Left cardiac atrium (tissue), 4 donors: ENCODE data around the gene UBTF. TPM values are rescaled to one million over a fixed set of nuclear protein-coding genes. Genes with fewer than 3 reads are reported as not detected.

Experiments used
- ATAC-seq, 2 donors: fragments of 200-7000 bp; cut with Tn5 transposase; one replicate each; pipeline ENCODE4 v1.9.1; 2020; ENCODE audit warnings: mild to moderate bottlenecking in 2 of 2, moderate library complexity in 2 of 2
- DNase-seq: peaks from one replicate; pipeline ENCODE4 v3.0.0-alpha.2; 2020
- intact Hi-C, 2 donors: fragments of 100-400 bp; cut with DNase I; formaldehyde crosslinking; loops; one replicate each; pipeline versions ENCODE4 v1.14.1 to v1.15.1; 2022 to 2023
- total RNA-seq, 2 donors: library from RNA; stranded (reverse); fragmentation: NEBNext Ultra II Directional; extraction: Animal tissue kit (Norgen Biotek cat#: 25700); gene quantifications; one replicate each; pipeline ENCODE4 v1.2.1, GENCODE V29; 2021
- donor health status: DM: no; HTN: yes; CAD: no.
- donor health status: DM: no; HTN: yes; CAD: no; lungs with severe emphysema.
- donor health status: DM: yes; HTN: yes; CAD: no.
- donor health status: Dilated cardiomyopathy.

The UBTF gene
- total RNA-seq, 2 donors from 2014 or later, result 35.5 to 48.2 TPM

DNA sequence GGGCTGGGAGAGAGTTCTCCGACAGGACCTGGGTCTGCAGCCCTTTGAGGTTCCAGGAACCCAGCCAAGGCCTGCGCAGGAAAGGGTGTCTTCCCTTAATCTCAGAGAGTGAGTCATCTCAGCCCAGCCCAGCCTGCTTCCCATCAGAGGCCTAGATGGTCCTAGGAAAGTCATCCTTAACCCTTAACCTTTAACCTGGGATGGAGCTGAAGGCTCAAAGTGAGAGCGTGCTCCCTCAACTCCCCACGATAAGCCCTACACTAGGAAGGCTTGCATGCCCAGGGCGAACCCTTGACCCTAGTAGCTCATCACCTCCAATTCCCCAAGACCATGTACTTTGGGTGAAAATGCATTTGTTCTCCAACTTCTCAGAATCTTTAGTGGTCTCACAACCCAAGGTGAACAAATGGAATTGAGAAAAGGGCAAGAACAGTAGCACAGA, 15.0 kb downstream of the UBTF start:
- peak; percentile 72 for DNase-seq
- no peak for ATAC-seq
- intact Hi-C loops, result no loop called here

DNA sequence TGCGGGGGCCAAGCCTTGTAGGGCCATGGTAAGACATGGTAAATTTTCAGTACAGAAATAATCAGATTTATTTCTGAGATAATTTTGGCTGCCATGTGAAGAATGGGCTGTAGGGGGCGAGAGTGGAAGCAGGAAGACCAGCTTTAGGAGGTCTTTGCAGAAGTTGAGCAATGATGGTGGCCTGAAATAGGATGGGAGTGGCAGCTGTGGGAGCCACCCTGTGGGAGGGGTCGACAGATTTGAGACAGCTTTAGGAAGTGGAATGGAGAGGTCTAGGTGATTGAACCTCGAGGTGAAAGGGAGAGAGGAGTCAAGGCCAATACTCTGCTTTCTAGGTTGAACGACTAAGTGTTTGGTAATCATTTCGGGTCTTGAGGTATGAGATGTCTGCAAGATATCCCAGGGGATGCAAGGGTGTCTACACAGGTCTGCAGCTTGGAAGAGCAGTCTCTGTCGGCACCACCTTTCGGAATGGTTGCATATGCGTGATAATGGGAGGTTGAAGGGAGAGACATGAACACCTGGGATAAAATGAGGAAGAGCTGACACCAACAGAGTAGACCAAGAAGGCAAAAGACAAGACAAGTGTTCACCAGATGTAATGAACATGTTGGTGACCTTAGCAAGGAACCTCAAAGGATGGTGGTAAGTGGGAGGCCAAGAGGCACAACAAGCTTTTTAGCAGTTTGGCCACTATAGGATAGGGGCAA, 15.6 kb downstream of the UBTF start:
- ATAC-seq, result no peak
- DNase-seq, result no peak
- intact Hi-C loops, result no loop called here

DNA sequence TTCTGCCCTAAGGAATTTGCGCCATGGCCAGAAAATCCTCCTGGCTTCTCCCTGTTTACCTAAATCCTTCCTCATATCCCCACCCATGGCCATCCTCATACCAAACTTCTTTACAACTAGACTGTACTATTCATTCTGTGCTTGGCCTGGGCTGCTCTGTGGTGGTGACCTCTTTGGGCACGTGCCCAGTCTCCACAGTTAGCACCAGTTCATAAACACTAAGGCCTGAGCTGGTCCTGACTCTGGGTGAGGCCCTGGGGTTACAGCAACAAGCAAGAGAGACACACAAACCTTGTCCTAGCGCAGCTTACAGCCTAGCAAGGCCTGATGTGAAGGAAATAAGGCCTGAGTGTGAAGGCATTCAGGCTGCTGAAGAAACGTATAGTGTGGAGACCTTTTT, 16.7 kb downstream of the UBTF start:
- DNase-seq, result no peak
- intact Hi-C loops, result no loop called here
- no peak for ATAC-seq

DNA sequence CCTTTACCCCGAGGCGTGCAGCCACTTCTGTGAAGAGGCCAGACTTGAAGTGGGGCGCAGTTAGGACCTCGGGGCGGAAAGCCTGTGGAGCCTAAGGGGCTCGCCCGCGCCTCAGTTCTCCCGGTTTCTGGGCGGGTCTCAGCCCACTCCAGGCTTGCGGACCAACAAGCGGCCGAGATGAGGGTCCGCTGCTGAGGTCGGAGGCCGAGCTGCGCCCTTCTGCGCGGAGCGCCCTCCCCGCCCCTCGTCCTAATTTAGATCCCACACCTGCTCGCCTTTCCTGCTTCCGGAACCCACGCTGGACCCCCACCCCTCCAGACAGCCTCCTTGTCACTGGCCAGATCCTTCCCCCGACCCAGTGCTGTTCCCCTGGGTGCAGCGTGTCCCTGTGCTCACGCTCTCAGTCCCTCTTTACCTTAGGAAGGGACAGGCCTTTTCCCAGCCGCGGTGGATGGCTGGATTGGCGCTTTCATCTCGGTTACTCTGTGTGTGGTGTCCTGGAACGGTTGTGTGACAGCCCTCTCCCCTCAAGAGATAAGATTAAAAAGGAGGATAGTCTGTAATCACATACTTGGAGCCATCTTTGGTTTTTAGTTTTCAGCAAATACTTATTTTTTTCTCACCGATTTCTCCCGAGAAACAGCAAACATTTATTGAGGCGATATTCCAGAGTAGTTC, 18.9 kb downstream of the UBTF start:
- intact Hi-C loops, result no loop called here

DNA sequence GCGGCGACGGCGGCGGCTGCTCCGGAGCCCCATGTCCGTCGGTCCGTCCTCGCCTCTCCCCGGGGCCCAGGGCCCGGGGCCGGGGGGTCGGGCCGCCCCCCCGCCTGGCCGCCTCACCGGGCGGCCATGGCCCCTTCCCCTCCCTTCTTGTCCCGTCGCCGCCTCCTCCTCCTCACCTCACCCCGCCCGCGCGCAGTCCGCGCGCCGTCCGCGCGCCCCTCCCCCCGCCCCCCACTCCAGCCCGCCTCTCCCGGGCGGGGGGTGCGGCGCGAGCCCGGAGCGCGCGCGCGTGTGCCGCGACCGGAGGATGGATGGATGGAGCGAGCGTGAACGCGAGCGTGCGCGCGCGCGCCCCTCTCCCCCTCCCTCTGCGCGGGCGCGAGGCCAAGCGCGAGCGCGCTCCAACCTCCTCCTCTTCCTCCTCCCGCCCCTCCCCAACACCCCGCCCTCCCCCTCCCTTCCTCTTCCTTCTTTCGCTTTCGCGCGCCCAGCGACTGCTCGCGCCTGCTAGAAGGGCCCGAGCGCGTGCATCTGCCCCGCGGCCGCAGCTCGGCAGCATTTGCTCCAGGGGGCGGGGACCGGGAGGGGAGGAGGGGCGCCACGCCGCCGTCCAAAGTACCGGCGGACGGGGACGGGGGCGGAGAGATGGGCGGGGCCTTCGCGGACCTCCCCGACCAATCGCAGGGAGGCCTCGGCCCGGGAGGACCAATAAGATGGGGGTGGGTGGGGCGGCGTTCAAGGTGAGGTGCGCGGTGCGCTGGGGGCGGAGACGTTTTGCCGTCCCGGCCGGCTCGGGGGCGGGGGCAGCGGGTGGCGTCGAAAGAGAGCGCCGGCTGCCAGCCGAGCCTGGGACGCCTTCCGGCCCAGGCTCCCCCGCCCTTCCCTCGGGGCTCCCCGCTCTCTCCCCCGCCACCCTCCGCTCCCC, 19.7 kb downstream of the UBTF start, which contains the start of gene ATXN7L3:
Gene ATXN7L3, minus strand, starts transcription at position 332 of the 925 bp plus-strand sequence. CDS start 1,814 bp downstream, outside the sequence.
- ATAC-seq (peak; percentile 94 to 95), DNase-seq (peak; percentile 100)
- intact Hi-C loops, result no loop called here

More for the DNA sequence above, 18.9 kb downstream of the UBTF start:
- peak in 1 of 2 donors; percentile 1 for ATAC-seq
- DNase-seq, result no peak

DNA sequence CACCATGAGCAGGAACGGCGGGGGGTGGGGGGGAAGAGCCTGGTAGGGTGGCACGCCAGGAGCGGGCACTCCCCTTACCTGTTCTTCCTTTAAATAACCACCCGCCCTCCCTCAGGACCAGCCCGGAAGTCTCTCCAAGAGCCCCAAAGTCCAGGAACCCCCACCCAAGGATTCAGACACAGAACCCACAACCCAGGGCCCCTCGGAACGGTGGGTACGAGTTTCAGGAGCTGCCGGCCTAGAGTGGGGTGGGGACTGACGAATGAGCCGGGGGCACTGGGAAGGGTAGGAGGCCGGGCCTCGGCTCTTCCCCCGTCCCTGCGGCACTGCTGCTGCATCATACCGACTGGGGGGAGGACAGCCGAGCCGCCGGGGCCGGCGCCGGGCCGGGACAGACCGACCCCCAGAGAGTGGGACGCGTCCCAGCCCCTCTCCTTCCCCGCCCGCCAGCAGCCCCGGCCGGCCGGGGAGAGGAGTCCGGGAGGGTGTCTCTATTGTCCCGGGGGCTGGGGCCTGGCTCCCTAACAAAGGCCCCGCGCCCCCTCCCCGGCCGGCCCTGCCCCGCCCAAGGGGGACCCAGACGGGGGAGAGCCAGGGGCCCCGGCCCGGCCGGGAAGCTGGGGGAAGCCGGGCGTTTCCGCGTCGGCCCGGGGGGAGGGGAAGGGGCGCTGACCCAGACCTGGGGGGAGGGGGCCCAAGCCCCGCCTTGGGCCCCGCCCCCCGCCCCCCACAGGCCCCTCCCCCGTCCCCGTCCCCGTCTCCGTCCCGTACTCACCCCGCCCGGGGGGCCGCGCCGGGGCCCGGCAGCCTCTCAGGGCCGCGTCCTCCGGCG, 20.5 kb downstream of the UBTF start:
- ATAC-seq (peak; percentile 41 to 47), DNase-seq (peak; percentile 65)
- intact Hi-C loops, result no loop called here

DNA sequence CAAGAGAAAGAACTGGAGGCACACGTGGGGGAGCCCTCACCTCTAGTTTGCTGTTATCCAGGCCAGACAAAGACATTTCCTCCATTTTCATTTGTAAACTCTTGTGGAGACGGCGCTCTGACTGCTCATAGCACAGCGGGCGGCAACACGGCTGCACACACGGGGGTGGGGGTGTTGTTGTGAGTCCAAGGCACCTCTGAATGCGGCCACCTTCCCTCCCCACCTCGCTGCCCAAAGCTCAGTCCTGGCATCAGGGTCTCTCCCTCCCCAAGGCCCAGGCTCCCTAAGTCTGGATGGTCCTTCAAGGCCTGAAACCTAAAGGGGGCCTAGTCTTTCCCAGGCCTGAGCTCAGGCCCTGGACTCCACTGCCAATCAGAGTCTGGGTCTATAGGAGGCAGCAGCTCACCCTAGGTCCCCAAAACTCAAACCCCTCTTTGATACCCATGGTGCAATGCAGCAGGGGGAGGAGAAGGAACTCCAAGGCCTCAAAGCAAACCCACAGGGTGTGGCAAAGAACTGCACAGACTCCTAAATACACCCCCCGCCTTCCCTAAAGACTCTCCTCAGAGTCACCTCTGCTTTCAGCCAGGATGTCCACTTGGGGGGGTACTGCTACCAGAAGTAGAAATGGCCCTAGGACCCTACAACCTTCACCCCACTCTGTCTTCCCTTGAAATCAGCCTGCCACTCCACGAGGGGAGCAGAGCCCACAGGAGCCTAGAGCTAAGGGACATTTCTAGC, 21.3 kb downstream of the UBTF start:
- ATAC-seq (no peak), DNase-seq (no peak)
- intact Hi-C loops, result no loop called here

DNA sequence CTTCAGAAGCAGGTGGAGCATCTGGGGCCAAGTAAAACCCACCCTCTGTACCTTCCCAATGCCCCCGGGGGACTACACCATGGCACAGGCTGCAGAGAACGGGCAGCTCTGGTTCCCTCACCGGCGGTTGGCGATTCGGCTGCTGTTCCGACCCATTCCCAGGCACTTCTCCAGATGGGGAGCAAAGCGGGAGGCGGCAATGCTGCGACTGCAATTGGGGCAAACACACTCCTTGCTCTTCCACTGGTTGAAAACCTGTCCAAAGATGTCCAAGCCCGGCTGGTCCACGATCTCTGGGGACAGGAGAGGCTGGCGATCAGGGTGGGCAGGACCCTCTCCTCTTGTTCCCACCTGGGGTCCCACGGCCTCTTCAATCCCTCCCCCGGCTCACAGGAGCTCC, 22.4 kb downstream of the UBTF start:
- ATAC-seq (no peak), DNase-seq (no peak)
- intact Hi-C loops, result no loop called here

DNA sequence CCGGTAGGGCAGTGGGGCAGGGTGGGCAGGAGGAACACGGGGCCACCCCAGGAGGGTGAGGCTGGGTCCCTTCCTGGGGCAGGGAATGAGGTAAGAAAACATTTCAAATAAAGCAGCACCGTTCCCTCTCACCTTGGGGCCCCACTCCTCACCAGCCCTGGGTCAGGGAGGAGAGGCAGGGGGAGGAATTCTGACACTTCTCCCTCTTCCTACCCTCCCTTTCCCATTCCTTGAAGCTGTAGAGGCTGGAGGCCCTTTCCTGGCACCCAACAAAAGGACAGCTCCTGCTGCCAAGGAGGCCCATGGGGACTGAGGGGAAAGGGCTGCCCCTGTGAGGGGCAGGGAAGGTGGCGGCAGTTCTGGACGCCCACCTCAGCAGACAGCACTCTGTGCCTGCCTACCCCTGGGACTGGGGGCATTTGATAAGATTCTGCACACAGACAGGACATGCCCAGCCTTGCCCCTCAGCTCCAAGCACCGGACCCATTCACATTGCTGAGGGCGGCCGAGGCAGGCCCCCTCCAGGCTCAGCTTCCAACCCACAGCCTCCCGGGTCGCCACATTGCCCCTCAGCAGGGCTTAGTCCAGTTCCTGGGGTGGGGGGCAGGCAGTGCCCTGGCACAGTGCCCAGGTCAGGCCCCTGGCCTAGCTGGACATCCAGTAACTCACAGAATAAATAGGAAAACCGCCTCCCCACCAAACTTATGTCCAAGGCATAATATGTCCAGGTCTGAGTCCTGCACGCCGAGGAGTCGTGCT, 26.0 kb downstream of the UBTF start:
- intact Hi-C loops, result no loop called here
- ATAC-seq (no peak), DNase-seq (no peak)

DNA sequence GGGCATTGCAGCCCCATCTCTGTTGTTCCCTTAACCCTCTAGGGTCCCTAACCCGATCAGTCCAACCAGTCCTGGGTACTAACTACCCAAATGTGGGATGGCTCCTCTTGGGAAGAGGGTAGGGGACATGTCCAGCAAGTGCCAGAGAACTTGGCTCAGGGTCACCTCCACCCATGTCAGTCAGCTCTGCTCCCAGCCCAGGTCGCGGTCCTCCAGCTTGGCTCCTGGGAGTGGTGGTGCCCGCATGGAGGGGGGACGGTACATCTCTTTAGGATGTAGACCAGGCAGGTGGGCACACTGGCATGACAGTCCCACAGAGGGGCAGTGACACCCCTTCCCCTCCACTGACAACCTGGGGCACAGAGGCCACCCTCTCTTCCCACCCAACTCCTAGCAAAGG, 26.7 kb downstream of the UBTF start:
- intact Hi-C loops, result no loop called here
- ATAC-seq, result peak in 1 of 2 donors; percentile 2
- DNase-seq, result no peak

DNA sequence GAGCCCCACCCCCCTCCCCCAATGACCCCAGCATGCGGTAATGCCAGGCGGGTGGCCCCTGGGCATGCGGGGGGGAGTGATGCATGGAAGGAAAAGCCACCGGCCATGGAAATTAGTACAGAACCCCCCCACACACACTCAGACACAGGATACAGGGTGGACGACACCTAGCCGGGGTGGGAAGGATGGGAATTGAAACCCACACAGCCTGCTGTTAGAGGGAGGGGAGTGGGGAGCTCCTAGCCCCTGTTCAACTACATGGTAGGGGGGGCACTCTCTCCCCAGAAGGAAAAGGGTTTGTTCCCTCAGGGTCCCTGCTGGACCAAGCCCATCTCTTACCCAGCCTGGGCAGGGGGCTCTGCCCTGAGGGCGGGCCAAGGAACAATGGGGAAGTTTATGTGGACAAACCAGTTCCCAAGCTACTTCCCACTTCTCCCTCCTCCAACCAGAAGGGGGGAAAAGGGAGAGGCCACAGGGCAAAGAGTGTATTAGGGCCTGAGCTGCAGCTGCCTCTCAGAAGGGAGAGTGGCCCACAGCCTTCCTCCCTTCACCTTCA, 27.5 kb downstream of the UBTF start:
- no peak for DNase-seq
- intact Hi-C loops, result no loop called here
- no peak for ATAC-seq

DNA sequence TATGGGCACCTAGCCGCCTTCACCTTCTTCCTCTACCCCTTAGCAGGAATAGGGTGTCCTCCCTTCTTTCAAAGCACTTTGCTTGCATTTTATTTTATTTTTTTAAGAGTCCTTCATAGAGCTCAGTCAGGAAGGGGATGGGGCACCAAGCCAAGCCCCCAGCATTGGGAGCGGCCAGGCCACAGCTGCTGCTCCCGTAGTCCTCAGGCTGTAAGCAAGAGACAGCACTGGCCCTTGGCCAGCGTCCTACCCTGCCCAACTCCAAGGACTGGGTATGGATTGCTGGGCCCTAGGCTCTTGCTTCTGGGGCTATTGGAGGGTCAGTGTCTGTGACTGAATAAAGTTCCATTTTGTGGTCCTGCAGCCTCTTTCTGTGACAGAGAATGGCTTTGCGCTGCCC, 28.1 kb downstream of the UBTF start:
- ATAC-seq (no peak), DNase-seq (no peak)
- intact Hi-C loops, result no loop called here

DNA sequence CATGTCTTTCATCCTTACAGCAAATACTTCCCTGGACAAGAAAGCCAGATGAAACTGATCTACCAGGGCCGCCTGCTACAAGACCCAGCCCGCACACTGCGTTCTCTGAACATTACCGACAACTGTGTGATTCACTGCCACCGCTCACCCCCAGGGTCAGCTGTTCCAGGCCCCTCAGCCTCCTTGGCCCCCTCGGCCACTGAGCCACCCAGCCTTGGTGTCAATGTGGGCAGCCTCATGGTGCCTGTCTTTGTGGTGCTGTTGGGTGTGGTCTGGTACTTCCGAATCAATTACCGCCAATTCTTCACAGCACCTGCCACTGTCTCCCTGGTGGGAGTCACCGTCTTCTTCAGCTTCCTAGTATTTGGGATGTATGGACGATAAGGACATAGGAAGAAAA, 29.0 kb downstream of the UBTF start:
- intact Hi-C loops, result no loop called here
- no peak for DNase-seq
- ATAC-seq, result no peak

DNA sequence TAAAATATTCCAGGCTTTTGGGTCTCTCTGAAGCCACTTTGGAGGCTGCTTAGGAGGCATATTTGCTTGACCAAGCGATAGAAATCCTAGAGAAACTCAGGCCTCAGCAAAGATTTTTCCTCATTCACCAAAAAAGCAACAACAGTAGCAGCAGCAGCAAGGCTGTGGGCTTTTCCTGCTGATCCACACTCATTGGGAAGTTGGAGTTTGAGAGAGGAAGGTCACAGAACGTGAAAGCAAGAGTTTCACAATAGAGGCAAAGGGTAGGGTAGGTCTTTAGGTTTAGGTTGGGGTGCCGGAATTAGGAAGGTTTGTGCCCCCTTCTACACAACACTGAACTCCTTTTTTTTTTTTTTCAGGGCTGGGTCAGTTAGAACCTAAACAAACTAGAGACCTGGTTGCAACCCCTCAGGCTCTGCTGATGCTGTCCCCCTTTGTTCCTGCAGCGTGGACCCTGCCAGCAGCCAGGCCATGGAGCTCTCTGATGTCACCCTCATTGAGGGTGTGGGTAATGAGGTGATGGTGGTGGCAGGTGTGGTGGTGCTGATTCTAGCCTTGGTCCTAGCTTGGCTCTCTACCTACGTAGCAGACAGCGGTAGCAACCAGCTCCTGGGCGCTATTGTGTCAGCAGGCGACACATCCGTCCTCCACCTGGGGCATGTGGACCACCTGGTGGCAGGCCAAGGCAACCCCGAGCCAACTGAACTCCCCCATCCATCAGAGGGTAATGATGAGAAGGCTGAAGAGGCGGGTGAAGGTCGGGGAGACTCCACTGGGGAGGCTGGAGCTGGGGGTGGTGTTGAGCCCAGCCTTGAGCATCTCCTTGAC, 30.7 kb downstream of the UBTF start:
- intact Hi-C loops, result no loop called here
- no peak for ATAC-seq
- DNase-seq, result no peak

DNA sequence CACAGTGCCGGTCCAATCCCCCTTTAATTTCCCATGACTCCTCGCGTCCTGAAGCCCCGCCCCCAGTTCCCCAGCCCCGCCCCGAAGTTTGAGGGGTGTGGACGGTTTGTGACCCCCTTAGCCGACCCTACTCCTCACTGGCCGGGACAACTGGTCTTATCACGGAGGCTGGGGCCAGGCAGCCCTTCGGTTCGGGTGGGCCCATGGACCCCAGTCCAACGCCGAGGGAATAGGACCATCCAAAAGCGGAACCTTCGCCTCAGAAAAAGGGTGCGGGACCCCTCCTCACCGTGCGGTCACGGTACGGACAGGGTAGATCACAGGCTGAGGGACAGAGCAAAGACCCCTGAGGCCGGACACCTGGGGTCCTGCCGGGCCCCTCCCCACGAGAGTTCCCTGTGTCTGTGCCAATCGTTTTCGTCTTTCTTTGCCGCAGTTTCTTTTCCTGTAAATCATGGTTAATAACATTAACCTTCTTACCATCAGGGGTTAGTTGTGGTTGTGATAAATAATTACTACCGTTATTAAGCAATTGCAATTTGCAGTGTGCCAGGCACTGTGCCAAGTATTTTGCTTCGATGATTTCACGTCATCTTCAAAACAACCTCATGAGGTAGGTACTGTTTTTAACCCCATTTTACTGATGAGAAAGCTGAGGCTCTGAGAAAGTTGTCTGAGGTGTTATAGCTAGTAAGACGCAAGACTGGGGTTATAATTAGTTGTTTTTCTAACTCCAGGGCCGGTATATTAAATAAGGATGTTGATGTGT, 32.2 kb downstream of the UBTF start:
- intact Hi-C loops, result no loop called here

More for the DNA sequence above, 32.2 kb downstream of the UBTF start:
- ATAC-seq (peak; percentile 77), DNase-seq (no peak)
